HCT116 (cell line): Measurements from ENCODE around the gene RPL6. TPM values are rescaled to one million over a fixed set of nuclear protein-coding genes. Genes with fewer than 3 reads are reported as not detected.

Experiments
- ATAC-seq: fragments of 200-7000 bp; cut with Tn5 transposase; 2 replicates; pipeline ENCODE4 v1.9.1; 2020; ENCODE audit warnings: mild to moderate bottlenecking, moderate library complexity
- BruUV-seq: library from RNA; stranded (reverse); fragments of 400-500 nt; replicated peaks from 2 replicates; lab custom pipeline; 2021; lab: Mats Ljungman, UMichigan
- CTCF ChIA-PET: fragments of 300-600 bp; sonication (Branson Sonifier 250); formaldehyde crosslinking; loops from one replicate; lab custom pipeline; 2021; ENCODE audit warnings: antibody characterized with exemption; lab: Charles Lee
- POLR2A ChIA-PET: fragments of 300-600, 350-600 bp; sonication (Branson Sonifier 250); formaldehyde crosslinking; loops from one replicate; lab custom pipeline; 2021; ENCODE audit warnings: antibody characterized with exemption; lab: Charles Lee
- RAD21 ChIA-PET, 2 experiments: fragments of 300-600 bp; sonication (Branson Sonifier 250); formaldehyde crosslinking; loops; one replicate each; lab custom pipeline; 2023; ENCODE audit warnings: low total read pairs in 2 of 2; ENCODE audit not compliant: uncharacterized antibody in 2 of 2, unreplicated experiment in 2 of 2, low non-redundant PET in 1 of 2; lab: Charles Lee
- DNase-seq: peaks from one replicate; pipeline ENCODE4 v3.0.0-alpha.2; 2010; ENCODE audit warnings: low read depth, low spot score
- H2AFZ ChIP-seq: fragments of 200-600 bp; shearing (Covaris generic), sonication (generic); 2 replicates; pipeline ENCODE4 v1.6.1; 2017; ENCODE audit warnings: low read depth, mixed run types, mixed read lengths, antibody characterized with exemption, low read length; ENCODE audit not compliant: poor library complexity, severe bottlenecking
- H3K27ac ChIP-seq: 2 replicates; pipeline ENCODE4 v1.5.1; 2012; ENCODE audit warnings: low read depth, low read length
- H3K27me3 ChIP-seq: fragments of 200-600 bp; sonication (generic); 2 replicates; pipeline ENCODE4 v1.6.1; 2016; ENCODE audit warnings: mixed run types, low read length, mixed read lengths; ENCODE audit not compliant: insufficient read depth
- H3K36me3 ChIP-seq, 2 experiments: fragments of 200-500 bp in 1 of 2; fragments of 200-600 bp in 1 of 2; sonication (Bioruptor generic) in 1 of 2; sonication (generic) in 1 of 2; 2 replicates each; pipeline versions ENCODE4 v1.5.1 to v1.6.1; 2014 to 2016; ENCODE audit warnings: low read length in 2 of 2, inconsistent platforms in 1 of 2, mixed read lengths in 1 of 2, mixed run types in 1 of 2; ENCODE audit not compliant: insufficient read depth in 2 of 2, control insufficient read depth in 1 of 2
- H3K4me1 ChIP-seq, 2 experiments: fragments of 200-600 bp in 1 of 2; sonication (generic) in 1 of 2; 2 replicates each; pipeline versions ENCODE4 v1.5.1 to v1.6.1; 2012 to 2017; ENCODE audit warnings: low read length in 2 of 2, inconsistent platforms in 1 of 2, mild to moderate bottlenecking in 1 of 2, mixed read lengths in 1 of 2, mixed run types in 1 of 2, moderate library complexity in 1 of 2; ENCODE audit not compliant: insufficient read depth in 2 of 2, control insufficient read depth in 1 of 2
- H3K4me2 ChIP-seq: fragments of 200-600 bp; sonication (generic); 2 replicates; pipeline ENCODE4 v1.6.1; 2017; ENCODE audit warnings: mixed run types, low read length, mixed read lengths
- H3K4me3 ChIP-seq, 2 experiments: fragments of 200-600 bp in 1 of 2; sonication (generic) in 1 of 2; replicated peaks in 1 of 2; 2 replicates each; pipeline ENCODE4 v1.5.1; 2011 to 2016; ENCODE audit warnings: low read length in 2 of 2, control low read depth in 1 of 2, low read depth in 1 of 2, mild to moderate bottlenecking in 1 of 2, mixed read lengths in 1 of 2, mixed run types in 1 of 2
- H3K79me2 ChIP-seq: fragments of 200-600 bp; sonication (generic); 2 replicates; pipeline ENCODE4 v1.6.1; 2017; ENCODE audit warnings: mild to moderate bottlenecking, mixed run types, low read length, moderate library complexity, mixed read lengths; ENCODE audit not compliant: insufficient read depth
- H3K9ac ChIP-seq: fragments of 200-600 bp; sonication (generic); 2 replicates; pipeline ENCODE4 v1.6.1; 2016; ENCODE audit warnings: low read length, mixed read lengths
- H3K9me2 ChIP-seq: fragments of 200-600 bp; sonication (generic), shearing (Covaris generic); 2 replicates; pipeline ENCODE4 v1.6.1; 2017; ENCODE audit warnings: mixed run types, mild to moderate bottlenecking, moderate library complexity; ENCODE audit not compliant: insufficient read depth
- H3K9me3 ChIP-seq, 2 experiments: fragments of 200-500 bp in 1 of 2; fragments of 200-600 bp in 1 of 2; sonication (Bioruptor generic) in 1 of 2; sonication (generic) in 1 of 2; 2 replicates each; pipeline ENCODE4 v1.6.1; 2014 to 2017; ENCODE audit warnings: low read length in 2 of 2, mixed read lengths in 2 of 2, inconsistent platforms in 1 of 2, low read depth in 1 of 2, mild to moderate bottlenecking in 1 of 2, mixed run types in 1 of 2, moderate library complexity in 1 of 2; ENCODE audit not compliant: control insufficient read depth in 1 of 2, insufficient read depth in 1 of 2
- H4K20me1 ChIP-seq: fragments of 200-600 bp; sonication (generic), shearing (Covaris generic); 2 replicates; pipeline ENCODE4 v1.6.1; 2017; ENCODE audit warnings: mixed run types, mild to moderate bottlenecking, moderate library complexity; ENCODE audit not compliant: insufficient read depth
- CBX3 ChIP-seq: IDR thresholded peaks from 2 replicates; pipeline ENCODE4 v1.6.1; 2012; ENCODE audit warnings: low read depth
- CEBPB ChIP-seq: IDR thresholded peaks from 2 replicates; pipeline ENCODE4 v1.6.1; 2012; ENCODE audit warnings: low read depth
- EGR1 ChIP-seq: IDR thresholded peaks from 2 replicates; pipeline ENCODE4 v1.6.1; 2012; ENCODE audit warnings: low read depth
- ELF1 ChIP-seq: IDR thresholded peaks from 2 replicates; pipeline ENCODE4 v1.6.1; 2012; ENCODE audit warnings: low read depth, borderline replicate concordance
- EZH2 ChIP-seq: fragments of 200-600 bp; sonication (generic); IDR thresholded peaks from 2 replicates; pipeline ENCODE4 v1.6.1; 2017; ENCODE audit warnings: antibody characterized with exemption, mixed run types
- EZH2phosphoT487 ChIP-seq: fragments of 200-600 bp; IDR thresholded peaks from 2 replicates; pipeline ENCODE4 v1.6.1; 2018; ENCODE audit warnings: antibody characterized with exemption, borderline replicate concordance
- JUND ChIP-seq: IDR thresholded peaks from 2 replicates; pipeline ENCODE4 v1.6.1; 2012
- POLR2A ChIP-seq: IDR thresholded peaks from 2 replicates; pipeline ENCODE4 v1.7.0; 2011; ENCODE audit warnings: borderline replicate concordance; ENCODE audit not compliant: insufficient read depth, insufficient read length; ENCODE audit errors: extremely low read depth
- POLR2AphosphoS5 ChIP-seq: IDR thresholded peaks from 2 replicates; pipeline ENCODE4 v1.6.1; 2011; ENCODE audit warnings: mild to moderate bottlenecking, low read depth, low read length, moderate library complexity
- RAD21 ChIP-seq: IDR thresholded peaks from 2 replicates; pipeline ENCODE4 v1.6.1; 2012; ENCODE audit warnings: low read depth, mild to moderate bottlenecking
- SIN3A ChIP-seq: IDR thresholded peaks from 2 replicates; pipeline ENCODE4 v1.6.1; 2012; ENCODE audit warnings: low read depth
- SP1 ChIP-seq: IDR thresholded peaks from 2 replicates; pipeline ENCODE4 v1.6.1; 2012; ENCODE audit warnings: low read depth
- SRF ChIP-seq: IDR thresholded peaks from 2 replicates; pipeline ENCODE4 v1.6.1; 2012; ENCODE audit warnings: low read depth
- ZNF274 ChIP-seq: fragments of 200-500 bp; sonication (Bioruptor generic); IDR thresholded peaks from 2 replicates; pipeline ENCODE4 v1.6.1; 2014; ENCODE audit warnings: mild to moderate bottlenecking, low read depth, low read length, inconsistent platforms
- intact Hi-C: fragments of 100-400 bp; cut with micrococcal nuclease; formaldehyde crosslinking; loops from 2 replicates; pipeline ENCODE4 v1.10.0; 2022
- total RNA-seq: library from RNA; stranded (reverse); gene quantifications from one replicate; pipeline ENCODE4 v1.2.1, GENCODE V29; 2021; ENCODE audit not compliant: unreplicated experiment
- TF ChIP-seq, protein P1 (sequence below), 3 experiments: fragments of 200-600 bp in 1 of 3; sonication (generic) in 1 of 3; IDR thresholded peaks in 2 of 3; conservative IDR thresholded peaks in 1 of 3; 2 replicates each; pipeline ENCODE4 v1.5.1; 2012 to 2017; ENCODE audit warnings: low read depth in 2 of 3, low read length in 2 of 3, antibody characterized with exemption in 1 of 3, borderline replicate concordance in 1 of 3, control low read depth in 1 of 3, mild to moderate bottlenecking in 1 of 3, mixed read lengths in 1 of 3, mixed run types in 1 of 3, moderate library complexity in 1 of 3; ENCODE audit not compliant: insufficient read depth in 1 of 3
- TF ChIP-seq, protein P2 (sequence below): IDR thresholded peaks from 2 replicates; pipeline ENCODE4 v1.6.1; 2012
- TF ChIP-seq, protein P3 (sequence below): IDR thresholded peaks from 2 replicates; pipeline ENCODE4 v1.6.1; 2011; ENCODE audit warnings: mild to moderate bottlenecking, low read length, moderate library complexity; ENCODE audit not compliant: insufficient replicate concordance; ENCODE audit errors: extremely low read depth
- TF ChIP-seq, protein P4 (sequence below): IDR thresholded peaks from 2 replicates; pipeline ENCODE4 v1.6.1; 2012

RPL6 gene
- total RNA-seq, 1 experiment from 2014 or later, result 1,845 TPM

DNA sequence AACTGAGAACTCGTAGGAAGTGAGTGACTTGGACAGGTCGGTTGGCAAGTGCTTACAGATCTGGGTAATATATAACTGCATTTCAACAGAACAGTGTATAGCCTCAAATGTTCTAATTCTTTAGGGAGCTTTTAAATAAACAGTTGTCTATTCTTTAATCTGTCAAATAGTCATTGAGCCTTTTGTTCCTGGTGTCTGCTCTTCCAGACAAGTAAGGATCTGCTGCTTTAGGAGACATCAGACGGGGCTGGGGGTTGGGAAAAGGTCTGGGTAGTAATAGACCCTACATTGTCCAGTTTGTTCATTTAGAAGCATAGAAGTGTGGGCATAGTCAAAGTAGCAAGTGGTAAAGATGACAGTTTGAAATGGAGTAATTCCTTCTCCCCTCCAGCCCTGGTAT is 11.3 kb upstream of the RPL6 start:
- Histone ChIP-seq H3K4me1 (peaks cover 6 to 11% of the 10 kb centered on the region in 2 experiments; a peak in 2 of 4 replicates), H3K4me2 (no peak overlapping the region), H3K4me3 (no peak overlapping the region), H4K20me1 (no peaks in the 10 kb centered on the region), H3K9me3 (no peaks in the 10 kb centered on the region), H3K27me3 (no peaks in the 10 kb centered on the region), H3K27ac (no peak overlapping the region), H3K79me2 (peaks cover 72% of the 10 kb centered on the region), H3K36me3 (no peaks in the 10 kb centered on the region; a peak in 1 of 4 replicates), H3K9ac (no peak overlapping the region), H3K9me2 (no peaks in the 10 kb centered on the region), H2AFZ (no peak overlapping the region)
- TF ChIP-seq EGR1 (no peak), SIN3A (no peak), ZNF274 (no peak), JUND (no peak), ELF1 (no peak), POLR2A (no peak), SP1 (no peak), SRF (no peak), RAD21 (no peak), EZH2 (no peak), EZH2phosphoT487 (no peak), POLR2AphosphoS5 (no peak), CEBPB (no peak), CBX3 (no peak)
- TF ChIP-seq, protein P1, sequence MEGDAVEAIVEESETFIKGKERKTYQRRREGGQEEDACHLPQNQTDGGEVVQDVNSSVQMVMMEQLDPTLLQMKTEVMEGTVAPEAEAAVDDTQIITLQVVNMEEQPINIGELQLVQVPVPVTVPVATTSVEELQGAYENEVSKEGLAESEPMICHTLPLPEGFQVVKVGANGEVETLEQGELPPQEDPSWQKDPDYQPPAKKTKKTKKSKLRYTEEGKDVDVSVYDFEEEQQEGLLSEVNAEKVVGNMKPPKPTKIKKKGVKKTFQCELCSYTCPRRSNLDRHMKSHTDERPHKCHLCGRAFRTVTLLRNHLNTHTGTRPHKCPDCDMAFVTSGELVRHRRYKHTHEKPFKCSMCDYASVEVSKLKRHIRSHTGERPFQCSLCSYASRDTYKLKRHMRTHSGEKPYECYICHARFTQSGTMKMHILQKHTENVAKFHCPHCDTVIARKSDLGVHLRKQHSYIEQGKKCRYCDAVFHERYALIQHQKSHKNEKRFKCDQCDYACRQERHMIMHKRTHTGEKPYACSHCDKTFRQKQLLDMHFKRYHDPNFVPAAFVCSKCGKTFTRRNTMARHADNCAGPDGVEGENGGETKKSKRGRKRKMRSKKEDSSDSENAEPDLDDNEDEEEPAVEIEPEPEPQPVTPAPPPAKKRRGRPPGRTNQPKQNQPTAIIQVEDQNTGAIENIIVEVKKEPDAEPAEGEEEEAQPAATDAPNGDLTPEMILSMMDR (IDR thresholded peaks at IDR 0.05 in 2 of 3, conservative IDR thresholded peaks at IDR 0.05 in 1 of 3; ENCODE audit: borderline replicate concordance in 1 of 3, insufficient read depth in 1 of 3, low read depth in 2 of 3, low read length in 2 of 3), result no peak
- TF ChIP-seq, protein P2, sequence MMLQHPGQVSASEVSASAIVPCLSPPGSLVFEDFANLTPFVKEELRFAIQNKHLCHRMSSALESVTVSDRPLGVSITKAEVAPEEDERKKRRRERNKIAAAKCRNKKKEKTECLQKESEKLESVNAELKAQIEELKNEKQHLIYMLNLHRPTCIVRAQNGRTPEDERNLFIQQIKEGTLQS, result no peak
- TF ChIP-seq, protein P3, sequence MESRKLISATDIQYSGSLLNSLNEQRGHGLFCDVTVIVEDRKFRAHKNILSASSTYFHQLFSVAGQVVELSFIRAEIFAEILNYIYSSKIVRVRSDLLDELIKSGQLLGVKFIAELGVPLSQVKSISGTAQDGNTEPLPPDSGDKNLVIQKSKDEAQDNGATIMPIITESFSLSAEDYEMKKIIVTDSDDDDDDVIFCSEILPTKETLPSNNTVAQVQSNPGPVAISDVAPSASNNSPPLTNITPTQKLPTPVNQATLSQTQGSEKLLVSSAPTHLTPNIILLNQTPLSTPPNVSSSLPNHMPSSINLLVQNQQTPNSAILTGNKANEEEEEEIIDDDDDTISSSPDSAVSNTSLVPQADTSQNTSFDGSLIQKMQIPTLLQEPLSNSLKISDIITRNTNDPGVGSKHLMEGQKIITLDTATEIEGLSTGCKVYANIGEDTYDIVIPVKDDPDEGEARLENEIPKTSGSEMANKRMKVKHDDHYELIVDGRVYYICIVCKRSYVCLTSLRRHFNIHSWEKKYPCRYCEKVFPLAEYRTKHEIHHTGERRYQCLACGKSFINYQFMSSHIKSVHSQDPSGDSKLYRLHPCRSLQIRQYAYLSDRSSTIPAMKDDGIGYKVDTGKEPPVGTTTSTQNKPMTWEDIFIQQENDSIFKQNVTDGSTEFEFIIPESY, result no peak
- TF ChIP-seq, protein P4, sequence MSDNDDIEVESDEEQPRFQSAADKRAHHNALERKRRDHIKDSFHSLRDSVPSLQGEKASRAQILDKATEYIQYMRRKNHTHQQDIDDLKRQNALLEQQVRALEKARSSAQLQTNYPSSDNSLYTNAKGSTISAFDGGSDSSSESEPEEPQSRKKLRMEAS, result no peak
- no TSS peak for BruUV-seq
- RAD21 ChIA-PET, result no interaction called here
- POLR2A ChIA-PET, result no interaction called here
- DNase-seq (no peak), ATAC-seq (no peak)
- CTCF ChIA-PET, result no interaction called here
- intact Hi-C loops, result no loop called here
